TTC549 (cell line): ENCODE data around the gene STEAP2.

Experiments used
- FAIRE-seq: peaks from 2 replicates; lab custom pipeline; 2012; peaks lifted over from hg19 to GRCh38; lab: Jason Lieb, UNC

STEAP2 gene

DNA sequence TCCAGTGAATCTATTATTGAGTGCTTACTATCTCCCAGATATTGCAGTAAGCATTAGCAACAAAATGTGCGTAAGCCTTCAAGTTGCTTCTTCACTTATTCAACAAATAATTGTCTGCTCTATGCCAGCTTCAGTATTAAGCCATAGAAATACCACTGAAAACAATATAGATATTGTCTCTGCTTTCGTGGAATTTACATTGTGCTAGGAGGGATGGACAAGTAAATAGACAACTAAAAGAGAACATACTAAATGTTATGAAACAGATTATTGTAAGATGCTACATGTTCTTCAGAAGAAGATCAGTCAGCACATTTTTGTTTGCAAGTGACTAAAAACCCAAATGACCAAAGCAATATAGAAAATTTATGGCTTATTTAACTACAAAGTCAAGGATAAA, 60.7 kb downstream of the STEAP2 start:
- no peak for FAIRE-seq

DNA sequence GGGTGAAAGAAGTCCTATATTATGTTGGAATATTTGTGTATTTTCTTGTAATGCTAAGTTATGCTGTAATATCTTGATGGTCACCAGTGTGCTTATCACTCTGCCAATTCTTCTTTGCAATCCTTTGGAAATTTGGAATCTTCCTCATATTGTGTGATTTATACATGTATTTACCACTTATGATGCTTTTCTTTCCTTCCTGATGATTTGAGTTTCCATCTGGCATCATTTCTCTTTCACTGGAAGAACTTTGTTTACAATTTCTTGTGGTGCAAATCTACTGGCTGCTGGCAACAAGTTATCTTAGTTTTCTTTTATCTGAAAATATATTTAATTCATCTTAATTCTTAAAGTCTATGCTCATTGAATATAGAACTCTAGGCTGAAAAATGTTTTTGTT, 62.6 kb downstream of the STEAP2 start:
- no peak for FAIRE-seq

DNA sequence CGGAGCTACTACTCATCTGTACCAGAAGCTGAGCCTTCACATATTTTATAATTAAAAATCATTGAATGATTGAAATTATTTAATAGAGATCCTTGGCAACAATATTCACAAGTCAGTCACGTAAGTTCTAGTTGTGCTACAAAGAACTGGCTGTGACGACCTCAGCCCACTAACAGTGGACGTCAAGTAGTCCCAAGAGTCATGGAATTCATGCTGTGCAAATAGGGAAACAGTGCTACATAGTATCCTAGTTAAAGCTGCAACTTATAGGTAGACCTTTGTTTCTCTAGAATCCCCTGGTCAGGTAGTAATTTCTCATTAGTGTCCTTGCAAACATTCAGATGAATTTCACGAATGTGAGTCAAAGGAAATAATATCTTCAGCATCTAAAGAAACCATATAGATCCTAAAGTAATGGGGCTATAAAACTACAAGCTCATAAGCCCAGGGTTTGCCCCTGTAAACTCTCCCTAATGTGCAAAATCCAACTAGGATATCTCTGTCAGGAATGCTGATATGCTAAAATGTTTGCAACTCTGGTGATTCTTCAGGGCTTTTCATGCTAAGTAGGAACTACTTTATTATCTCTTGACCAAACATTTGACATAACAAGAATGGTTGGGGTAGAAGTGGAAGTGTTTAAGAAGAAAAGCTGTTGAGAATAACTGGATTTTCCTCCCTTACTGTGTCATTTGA, 64.6 kb downstream of the STEAP2 start:
- no peak for FAIRE-seq
